Measurements from ENCODE around the gene SLC39A6. TPM values are rescaled to one million over a fixed set of nuclear protein-coding genes. Genes with fewer than 3 reads are reported as not detected.

SLC39A6 gene
- polyA plus RNA-seq, 1 of the 3 experiments (the other 2 are of a cell fraction): 67.4 TPM

- peaks cover 7% of the 10 kb centered on the region for H3F3A ChIP-seq (replicated peaks; ENCODE audit: insufficient read depth)
- TF ChIP-seq FOXM1 (IDR thresholded peaks at IDR 0.05; ENCODE audit: low read depth): no peak
- no peak for TF ChIP-seq SIN3A (IDR thresholded peaks at IDR 0.05; ENCODE audit: borderline replicate concordance, low read depth, low read length)
- no peak for TF ChIP-seq FOXJ3 (CRISPR knock-in tag; IDR thresholded peaks at IDR 0.05)
- no peak for TF ChIP-seq USF2 (IDR thresholded peaks at IDR 0.05; ENCODE audit: borderline replicate concordance, low read depth, low read length)
- no peak for TF ChIP-seq FOSL2 (IDR thresholded peaks at IDR 0.05; ENCODE audit: borderline replicate concordance, low read depth)
- TF ChIP-seq TAF1 (IDR thresholded peaks at IDR 0.05; ENCODE audit: borderline replicate concordance, low read depth, low read length): no peak
- no peak for TF ChIP-seq NFIC (IDR thresholded peaks at IDR 0.05; ENCODE audit: borderline replicate concordance)
- TF ChIP-seq GABPA (IDR thresholded peaks at IDR 0.05; ENCODE audit: low read depth): no peak
- no peak for TF ChIP-seq ELF1 (IDR thresholded peaks at IDR 0.05)
- TF ChIP-seq MAX (IDR thresholded peaks at IDR 0.05; ENCODE audit: low read depth): no peak
- no peak for TF ChIP-seq ZBTB33 (IDR thresholded peaks at IDR 0.05; ENCODE audit: borderline replicate concordance, low read depth)
- TF ChIP-seq TCF12 (IDR thresholded peaks at IDR 0.05): no peak
- TF ChIP-seq YY1 (IDR thresholded peaks at IDR 0.05; ENCODE audit: low read depth): no peak
- no peak for TF ChIP-seq USF1 (IDR thresholded peaks at IDR 0.05; ENCODE audit: borderline replicate concordance, low read depth)
- no peak for TF ChIP-seq GATA2 (CRISPR knock-in tag; IDR thresholded peaks at IDR 0.05)
- no peak for TF ChIP-seq NRF1 (IDR thresholded peaks at IDR 0.05; ENCODE audit: low read depth, low read length)
- TF ChIP-seq JUND (IDR thresholded peaks at IDR 0.05): no peak
- no peak for TF ChIP-seq MXI1 (IDR thresholded peaks at IDR 0.05; ENCODE audit: low read depth, low read length)
- no peak for TF ChIP-seq EP300 (IDR thresholded peaks at IDR 0.05; ENCODE audit: borderline replicate concordance in 1 of 2, low read depth in 1 of 2, low read length in 1 of 2)
- no peak for TF ChIP-seq RFX5 (IDR thresholded peaks at IDR 0.05; ENCODE audit: low read length)
- H3K4me2 ChIP-seq: peak overlapping the region; percentile 78
- H3K9ac ChIP-seq: peak overlapping the region; percentile 94
- H3K27me3 ChIP-seq (ENCODE audit: insufficient read depth): no peaks in the 10 kb centered on the region
- CTCF ChIA-PET: interaction anchor here (0.8 to 2.2 kb wide), 5 partner anchors 9 to 50 kb away, joined by 3 to 5 read pairs (median 3); no protein-coding TSS in a partner anchor
- peaks cover 57% of the 10 kb centered on the region for H3K79me2 ChIP-seq (ENCODE audit: insufficient read depth)
- no peaks in the 10 kb centered on the region for H3K36me3 ChIP-seq (replicated peaks in 1 of 2; ENCODE audit: control insufficient read depth in 1 of 2, insufficient read depth in 2 of 2, low read length in 1 of 2)
- H3K27ac ChIP-seq (ENCODE audit: low read depth in 2 of 2, low read length in 1 of 2): peak overlapping the region; percentile 89 to 90
- peak overlapping the region; percentile 72; the same call in 1 of the 2 replicates for H2AFZ ChIP-seq (ENCODE audit: low read depth)
- 0% methylated on average over 5 of the region's 5 CpGs for WGBS (ENCODE audit: low lambda C conversion rate)
- peaks cover 29% of the 10 kb centered on the region for H4K20me1 ChIP-seq (ENCODE audit: insufficient read depth)
- peak overlapping the region; percentile 80 to 84 for H3K4me3 ChIP-seq (ENCODE audit: low read depth in 2 of 2, low read length in 1 of 2)
- no peaks in the 10 kb centered on the region; the same call in 1 of the 2 replicates for H3K9me2 ChIP-seq
- H3K9me3 ChIP-seq: no peaks in the 10 kb centered on the region
- peaks cover 0 to 11% of the 10 kb centered on the region in 2 experiments; a peak in 2 of 4 replicates for H3K4me1 ChIP-seq (ENCODE audit: control insufficient read depth in 1 of 2, insufficient read depth in 2 of 2, low read depth in 1 of 2, low read length in 1 of 2)
- DNase-seq: peak; percentile 55
- POLR2A ChIA-PET: interaction anchor here (0.7 to 0.8 kb wide), 2 partner anchors 63 to 67 kb away, joined by 3 read pairs; partner anchors contain the start of gene ELP2
These were observed 62.5 kb downstream of the SLC39A6 start for GRCh38 chr18:36066686-36067054.

All from SK-N-SH (cell line).